Measurements from ENCODE around the gene ZNF518B.

ZNF518B gene, protein sequence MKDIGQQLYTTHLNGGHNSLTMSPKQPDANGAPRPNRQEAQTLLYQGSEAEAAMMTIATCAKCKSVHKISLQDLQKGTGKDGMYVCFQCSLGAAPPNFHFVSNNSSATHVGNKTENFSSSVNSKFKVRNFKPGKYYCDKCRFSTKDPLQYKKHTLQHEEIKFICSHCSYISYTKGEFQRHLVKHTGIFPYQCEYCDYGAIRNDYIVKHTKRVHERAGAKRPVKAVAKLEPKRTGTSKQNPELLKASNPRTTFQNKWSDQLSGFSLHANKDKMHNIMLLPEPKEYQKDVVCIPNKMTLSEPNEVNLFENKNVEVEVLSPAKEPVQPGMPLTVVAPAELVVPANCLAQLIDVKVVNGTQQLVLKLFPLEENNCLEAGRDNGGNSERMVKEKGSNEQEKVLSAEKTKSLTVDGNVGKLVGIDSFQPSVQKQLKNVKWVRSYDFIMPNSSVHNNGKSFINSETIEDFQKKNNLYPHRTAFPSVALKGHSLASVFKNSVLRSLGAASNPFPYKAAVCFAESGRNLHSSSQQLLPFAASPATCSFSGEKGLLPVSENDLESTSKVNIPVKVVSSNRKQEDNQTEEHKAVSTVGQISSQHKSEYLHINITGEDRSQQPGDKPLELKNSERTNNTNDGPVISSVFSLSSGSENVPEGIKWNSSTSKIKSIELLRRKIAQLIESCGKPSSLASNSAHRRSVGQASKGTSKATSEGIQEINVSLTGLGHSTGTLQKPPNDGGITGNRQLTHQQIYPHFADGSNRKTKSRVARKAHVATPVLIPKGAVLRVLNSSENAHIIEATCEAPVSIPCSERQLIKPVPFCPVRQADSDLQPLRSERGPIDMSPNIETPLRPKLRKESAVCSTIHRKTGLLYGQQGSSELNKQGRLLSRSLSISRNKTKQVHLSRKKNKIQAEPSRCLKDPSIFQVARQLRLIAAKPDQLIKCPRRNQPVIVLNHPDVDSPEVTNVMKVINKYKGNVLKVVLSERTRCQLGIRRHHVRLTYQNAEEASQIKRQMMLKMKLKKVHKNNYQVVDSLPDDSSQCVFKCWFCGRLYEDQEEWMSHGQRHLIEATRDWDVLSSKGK

DNA sequence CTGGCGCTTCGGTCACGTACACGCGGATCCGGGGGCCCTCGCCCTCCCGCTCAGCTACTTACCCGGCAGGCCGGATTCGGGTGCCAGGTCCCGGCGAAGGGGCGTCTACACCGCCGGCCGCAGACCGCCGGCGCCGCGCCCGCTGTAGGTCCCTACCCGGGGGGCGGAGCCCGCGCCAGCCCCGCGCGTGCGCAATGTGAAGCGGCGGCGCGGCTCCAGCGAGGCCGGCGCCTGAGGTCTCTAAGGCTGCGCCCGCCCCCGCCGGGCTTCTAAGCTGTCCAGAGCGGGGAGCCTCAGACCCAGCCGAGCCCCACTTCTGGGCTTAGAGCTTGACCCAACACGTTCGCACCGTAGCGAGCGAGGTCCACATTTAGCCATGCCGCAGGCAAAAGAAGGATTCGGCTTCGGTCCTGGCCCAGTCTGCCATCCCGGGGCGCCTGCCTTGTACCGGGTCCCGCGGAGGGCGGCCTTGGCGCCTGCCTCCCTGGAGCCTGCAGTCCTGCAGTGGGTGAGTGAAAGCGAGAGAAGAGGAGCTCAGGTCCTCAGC is at the start of gene ZNF518B:
Gene ZNF518B, minus strand, starts transcription at position 172 of the 547 bp plus-strand sequence. CDS start 11,098 bp downstream, outside the sequence.
- peak; percentile 93 for DNase-seq

GRCh38 chr4:10506077-10506476 is 48.9 kb upstream of the ZNF518B start:
- no peak for DNase-seq

GRCh38 chr4:10504570-10505179 is 47.4 kb upstream of the ZNF518B start:
- DNase-seq = peak; percentile 55

DNA sequence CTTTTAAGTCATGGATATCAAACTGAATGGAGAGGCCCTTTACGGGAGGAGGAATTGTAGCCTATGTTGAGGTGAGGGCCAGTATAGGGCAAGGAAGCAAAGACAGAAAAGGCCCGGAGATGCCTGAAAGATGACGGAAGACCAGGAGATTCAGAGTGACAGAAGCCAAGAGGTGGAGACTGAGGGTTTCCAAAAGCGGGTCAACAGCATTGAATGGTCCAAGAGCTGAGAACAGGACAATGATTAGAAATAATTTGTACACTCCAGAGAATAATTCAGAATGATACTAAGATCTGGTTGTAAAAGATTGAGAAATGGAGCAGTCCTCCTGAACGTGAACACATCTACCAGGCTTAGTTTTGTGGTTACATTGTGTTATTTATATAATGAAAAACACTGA is 45.5 kb upstream of the ZNF518B start:
- DNase-seq = no peak

DNA sequence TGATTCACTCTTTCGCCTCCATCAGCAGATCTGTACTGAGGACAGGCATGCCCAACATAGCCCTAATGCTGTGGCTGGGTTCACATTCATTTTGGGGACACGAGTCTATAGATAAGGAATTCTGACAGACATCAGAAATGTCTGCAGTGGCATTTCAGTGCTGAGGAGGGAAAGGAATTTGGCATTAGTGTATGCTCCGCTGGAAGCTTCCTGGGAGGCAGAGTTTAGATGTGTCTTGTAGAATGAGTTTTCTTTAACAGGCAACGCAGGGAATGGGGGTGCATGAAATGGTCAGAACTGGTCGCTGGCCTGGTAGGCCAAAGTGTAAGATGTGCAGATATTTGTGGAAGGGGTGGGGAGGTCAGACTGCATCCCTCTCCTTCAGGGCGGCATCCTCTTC is 43.5 kb upstream of the ZNF518B start:
- peak; percentile 60 for DNase-seq

- DNase-seq = no peak
These were observed 39.0 kb upstream of the ZNF518B start for GRCh38 chr4:10496200-10496599.

DNA sequence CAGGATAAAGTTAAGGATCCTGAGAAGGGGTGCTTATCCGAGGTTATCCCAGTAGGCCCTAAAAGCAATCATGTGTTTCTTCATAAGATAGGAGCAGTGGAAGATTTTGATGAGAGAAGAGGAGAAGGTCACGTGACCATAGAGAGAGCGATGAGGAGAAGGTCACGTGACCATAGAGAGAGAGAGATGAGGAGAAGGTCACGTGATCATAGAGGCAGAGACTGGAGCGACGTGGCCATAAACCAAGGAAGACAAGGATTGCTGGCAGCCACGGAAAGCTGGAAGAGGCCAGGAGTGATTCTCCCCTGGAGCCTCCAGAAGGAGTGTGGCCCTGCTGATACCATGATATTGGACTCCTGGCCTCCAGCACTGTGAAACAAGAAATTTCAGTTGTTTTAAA is 38.4 kb upstream of the ZNF518B start:
- no peak for DNase-seq

DNA sequence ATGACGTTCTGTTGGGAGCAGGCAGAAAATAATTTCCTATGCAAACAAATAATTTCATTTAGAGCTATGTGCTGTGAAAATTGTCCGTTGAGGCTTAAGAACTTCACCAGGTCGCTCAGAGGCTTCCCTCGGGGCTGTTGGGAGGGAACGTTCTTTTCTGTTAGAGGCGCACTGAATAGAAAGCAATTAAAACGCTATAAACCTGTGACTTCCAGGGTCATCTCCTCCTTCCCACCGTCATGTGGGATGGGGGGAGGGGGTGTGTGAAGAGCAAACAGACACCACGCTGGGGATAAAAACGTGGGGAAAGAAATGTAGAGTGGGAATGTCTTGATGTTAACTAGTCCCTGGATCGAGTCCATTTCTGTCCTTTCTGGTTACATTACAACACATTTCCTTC is 35.2 kb upstream of the ZNF518B start:
- DNase-seq = no peak

GRCh38 chr4:10491401-10491800 is 34.2 kb upstream of the ZNF518B start:
- DNase-seq = no peak

GRCh38 chr4:10490996-10491395 is 33.8 kb upstream of the ZNF518B start:
- DNase-seq = no peak

DNA sequence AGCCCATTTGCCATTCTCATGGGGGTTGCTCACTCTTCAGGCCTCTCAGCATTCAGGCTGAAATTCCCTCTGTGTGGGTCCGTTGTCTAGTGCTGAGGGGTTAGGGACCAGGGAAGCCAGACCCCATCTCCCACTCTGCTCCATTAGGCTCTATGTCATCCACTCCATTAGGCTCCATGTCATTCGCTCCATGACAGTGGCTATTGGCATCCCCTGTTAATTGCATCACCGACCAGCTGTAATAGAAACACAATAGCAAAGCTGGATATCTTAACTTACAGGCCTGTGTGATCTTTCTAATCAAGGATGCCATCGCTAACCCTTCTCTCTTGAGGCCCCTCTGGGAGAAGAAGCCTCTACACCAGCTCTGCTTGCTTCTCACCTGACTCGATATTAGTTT is 25.7 kb upstream of the ZNF518B start:
- no peak for DNase-seq

DNA sequence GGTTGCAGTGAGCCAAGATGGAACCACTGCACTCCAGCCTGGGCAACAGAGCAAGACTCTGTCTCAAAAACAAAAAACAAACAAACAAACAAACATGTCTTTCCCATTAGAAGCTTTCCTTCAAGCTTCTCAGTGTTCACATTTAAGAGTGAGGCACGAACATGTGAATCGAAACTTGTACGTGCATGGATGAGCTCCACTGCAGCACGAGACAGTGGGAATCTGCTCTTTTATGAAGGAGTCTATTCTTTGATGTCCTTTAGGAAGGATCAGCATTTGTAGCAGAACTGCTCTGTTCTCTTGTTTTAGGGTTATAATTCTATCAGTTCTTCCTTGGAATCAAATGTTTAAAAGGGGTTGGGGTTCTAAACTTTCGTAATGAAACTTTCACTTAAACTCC is 23.4 kb upstream of the ZNF518B start:
- no peak for DNase-seq

DNA sequence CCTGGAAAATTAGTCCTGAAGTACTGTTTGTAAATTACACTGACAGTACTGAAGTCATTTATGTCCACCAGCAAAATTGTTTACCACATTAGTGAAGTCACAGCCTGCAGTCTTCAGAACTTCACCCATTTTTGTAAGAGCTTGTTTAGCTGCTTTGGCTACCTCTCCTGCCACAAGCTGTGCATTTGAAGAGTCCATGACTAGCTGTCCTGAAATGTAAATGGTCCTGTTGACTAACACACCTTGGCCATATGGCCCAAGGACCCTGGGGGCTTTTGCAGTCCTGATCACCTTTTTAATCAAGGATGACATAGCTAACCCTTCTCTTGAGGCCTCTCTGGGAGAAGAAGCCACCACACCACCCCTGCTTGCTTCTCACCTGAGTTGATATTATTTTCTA is 21.4 kb upstream of the ZNF518B start:
- DNase-seq = no peak

GRCh38 chr4:10470505-10470904 is 13.3 kb upstream of the ZNF518B start:
- no peak for DNase-seq

GRCh38 chr4:10466161-10466560 is 8.9 kb upstream of the ZNF518B start:
- no peak for DNase-seq

DNA sequence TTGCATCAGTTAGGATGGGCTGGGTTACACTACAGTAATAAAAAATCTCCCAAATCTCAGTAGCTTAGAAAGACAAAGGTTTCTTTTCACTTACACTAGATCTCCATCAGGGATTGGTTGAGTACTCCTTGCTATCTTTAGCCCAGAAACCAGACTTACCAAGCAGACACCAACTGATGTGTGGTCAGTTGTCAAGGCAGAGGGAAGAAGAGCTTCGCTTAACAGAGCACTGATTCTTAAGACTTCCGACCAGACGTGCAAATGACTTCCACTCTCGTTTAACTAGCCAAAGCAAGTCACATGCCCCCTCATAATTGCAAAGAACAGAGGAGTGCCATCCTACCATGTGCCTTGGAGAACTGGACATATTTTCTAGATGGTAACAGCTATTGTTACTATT is 5.7 kb upstream of the ZNF518B start:
- no peak for DNase-seq

- no peak for DNase-seq
These were observed 4.7 kb upstream of the ZNF518B start for GRCh38 chr4:10461850-10462400.

DNA sequence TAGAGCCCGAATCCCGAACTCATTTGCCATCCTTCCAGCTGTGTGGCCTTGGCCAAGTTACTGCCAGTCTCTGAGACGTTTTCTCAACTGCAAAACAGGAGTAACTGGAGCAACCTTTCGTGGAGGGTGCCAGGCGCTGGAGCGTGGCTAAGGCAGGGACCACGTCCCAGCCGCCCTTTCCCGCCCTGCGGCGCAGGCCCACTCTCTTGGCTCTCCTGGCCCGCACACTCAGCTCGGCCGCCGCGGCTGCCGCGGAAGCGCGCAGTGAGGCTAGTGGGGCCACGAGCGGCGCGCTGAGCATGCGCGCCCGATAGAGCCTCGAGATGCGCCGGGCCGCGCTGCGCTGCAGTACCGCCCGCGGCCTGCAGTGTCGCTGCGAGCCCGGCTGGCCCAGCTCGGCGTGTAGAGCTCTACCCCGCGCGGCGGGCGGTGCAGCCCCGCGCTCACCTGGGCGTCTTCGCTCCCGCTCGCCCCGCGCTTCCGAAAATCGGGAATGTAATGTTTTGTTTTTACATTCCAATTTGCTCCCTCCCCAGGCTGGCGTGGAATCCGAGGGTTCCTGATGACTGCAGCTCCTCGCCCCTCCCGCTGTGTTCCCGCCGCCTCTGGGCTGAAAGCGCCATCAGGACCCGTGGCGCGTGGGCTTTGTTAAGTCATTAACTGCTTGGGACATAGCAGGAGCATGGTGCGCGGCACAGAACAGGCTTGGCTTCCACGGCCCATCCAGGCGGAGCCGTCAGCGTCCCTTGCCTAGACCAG is 4.0 kb upstream of the ZNF518B start:
- peak; percentile 92 for DNase-seq

DNA sequence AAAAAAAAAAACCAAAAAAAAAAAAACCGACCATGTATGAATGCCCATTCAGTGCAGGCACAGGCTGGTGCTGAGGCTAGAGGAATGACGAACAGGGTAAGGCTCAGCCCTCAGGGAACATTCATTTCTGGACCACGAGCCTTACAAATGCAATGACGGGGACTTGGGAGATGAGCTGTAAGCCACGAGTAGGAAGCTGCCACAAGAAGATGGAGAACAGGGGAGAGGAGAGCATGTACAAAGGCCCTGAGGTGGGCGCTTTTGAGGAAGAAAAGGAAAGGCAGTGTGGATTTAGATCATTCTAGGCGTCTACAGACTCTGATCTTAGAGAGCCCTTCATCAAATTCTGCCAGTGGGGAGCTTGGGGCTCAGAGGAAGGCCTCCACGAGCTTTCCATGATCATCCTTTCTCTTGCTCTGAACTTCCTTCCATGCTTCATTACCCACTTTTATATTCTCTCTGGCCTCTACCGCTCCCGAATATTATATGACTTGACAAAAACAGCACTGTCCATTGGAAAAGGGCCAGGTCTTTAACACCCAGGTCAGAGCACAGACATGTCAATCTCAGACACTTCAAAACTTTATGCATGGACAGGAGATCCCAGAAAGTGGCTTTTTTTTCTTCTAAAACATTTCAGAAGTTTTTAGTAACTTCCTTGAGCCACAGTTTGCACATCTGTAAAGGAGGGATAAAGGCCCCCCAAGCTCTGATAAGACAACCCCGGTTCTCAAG is 3.3 kb upstream of the ZNF518B start:
- DNase-seq = peak; percentile 16

DNA sequence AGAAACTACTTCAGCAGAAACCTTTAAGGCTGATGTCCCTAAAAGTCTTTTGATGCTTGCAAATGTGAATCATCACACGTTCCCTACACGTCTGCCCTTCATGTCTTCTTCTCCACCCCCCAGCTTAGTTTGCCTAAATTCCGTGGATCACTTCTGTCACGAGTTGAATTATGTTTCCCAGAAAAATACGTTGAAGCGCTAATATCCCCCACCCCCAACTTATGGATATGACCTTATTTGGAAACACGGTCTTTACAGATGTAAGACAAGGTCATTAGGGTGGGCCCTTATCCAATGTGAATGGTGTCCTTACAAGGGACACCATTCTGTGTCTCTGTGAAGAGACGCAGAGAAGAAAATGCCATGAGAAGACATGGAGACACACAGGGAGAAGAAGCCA is 2.1 kb upstream of the ZNF518B start:
- DNase-seq = no peak

GRCh38 chr4:10458177-10458576 is 951 bp upstream of the ZNF518B start:
- DNase-seq = no peak

Data from eye (tissue), 1 donor.